NCI-H1417 treated with DMSO at 0.1 percent for 48 hours (cell line): Measurements from ENCODE around the gene GRHPR.
"Not testable (repeated sequence)": the region's sequence is repeated elsewhere in the genome, so short reads cannot be mapped to it uniquely, and the experiment has no call there.

Experiments
- DNase-seq: peaks from one replicate; lab custom pipeline; 2025; lab: John Stamatoyannopoulos, UW

The GRHPR gene

DNA sequence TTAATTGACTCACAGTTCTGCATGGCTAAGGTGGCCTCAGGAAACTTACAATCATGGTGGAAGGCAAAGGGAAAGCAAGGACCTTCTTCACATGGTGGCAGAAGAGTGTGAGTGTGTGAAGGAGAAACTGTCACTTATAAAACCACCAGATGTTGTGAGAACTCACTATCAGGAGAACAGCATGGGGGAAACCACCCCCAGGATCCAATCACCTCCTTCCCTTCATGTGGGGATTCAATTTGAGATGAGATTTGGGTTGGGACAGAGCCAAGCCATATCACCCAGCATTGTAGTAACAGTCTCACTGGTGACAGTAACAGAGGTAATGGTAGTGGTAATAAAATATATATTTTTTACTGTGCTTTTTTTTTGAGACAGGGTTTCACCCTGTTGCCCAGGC lies 24.6 kb downstream of the GRHPR start:
- no peak for DNase-seq

DNA sequence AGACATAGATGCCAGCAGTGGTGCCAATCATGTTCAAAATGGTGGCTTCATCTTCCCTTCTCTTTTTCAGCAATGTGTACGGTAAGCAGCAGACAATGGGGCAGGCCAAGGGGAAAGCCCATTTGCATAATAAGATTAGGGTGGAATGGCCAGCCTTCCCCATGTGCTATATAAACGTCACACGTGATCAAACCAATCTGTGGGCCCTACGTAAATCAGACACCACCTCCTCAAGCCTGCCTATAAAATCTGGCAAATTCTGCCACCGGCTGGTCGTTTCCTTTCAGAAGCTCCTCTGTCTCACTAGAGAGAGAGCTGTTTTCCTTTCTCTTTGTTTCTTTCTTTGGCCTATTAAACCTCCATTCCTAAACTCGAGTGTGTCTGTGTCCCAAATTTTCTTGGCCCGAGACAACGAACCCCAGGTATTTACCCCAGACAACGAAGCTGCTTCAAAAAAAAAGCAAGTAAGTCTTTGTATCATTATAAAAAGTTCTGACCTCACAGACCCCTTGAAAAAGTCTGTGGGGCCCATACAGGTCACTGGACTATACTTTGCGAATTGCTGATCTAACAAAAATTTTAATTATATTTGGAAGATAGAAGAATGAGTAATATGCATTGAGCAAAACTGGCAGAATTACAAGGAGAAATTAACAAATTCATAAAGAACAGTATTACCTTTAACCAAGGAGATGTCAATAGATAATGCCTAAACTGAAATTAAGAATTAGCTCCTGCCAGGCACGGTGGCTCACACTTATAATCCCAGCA lies 27.6 kb downstream of the GRHPR start:
- DNase-seq: no peak

DNA sequence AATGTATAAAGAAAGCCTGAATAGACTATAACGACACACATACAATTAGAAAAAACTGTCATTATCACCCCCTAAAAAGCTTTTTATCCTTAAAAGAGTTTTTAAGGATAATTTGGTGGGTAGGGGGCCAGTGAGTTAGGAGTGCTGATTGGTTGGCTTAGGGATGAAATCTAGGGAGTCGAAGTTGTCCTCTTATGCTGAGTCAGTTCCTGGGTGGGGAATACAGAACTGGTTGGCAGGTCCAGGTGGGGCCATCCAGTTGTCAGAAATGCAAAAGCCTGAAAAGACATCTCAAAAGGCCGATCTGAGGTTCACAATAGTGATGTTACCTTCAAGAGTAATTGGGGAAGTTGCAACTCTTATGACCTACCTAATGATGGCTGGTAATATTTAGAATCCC lies 29.1 kb downstream of the GRHPR start:
- no peak for DNase-seq

- DNase-seq: no peak
Measured at GRCh38 chr9:37452611-37453010, 30.1 kb downstream of the GRHPR start.

DNA sequence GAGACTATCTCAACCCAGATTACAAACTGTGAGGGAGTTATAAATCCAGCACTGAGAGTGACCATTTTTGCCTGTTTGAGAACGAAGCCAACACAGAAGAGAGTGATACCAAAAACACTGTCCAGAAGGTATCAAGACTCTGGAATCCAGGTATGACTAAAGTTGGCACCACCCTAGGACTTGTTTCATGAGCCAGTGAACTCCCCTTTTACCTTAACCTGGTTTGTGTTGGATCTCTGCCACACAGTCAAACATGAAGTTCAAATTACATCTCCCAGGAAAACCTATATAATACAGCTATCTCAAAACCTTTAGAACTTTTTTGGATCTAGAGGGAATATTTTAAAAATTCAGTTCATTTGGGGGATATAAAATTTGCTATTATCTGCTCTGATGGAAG lies 31.3 kb downstream of the GRHPR start:
- no peak for DNase-seq

- DNase-seq: no peak
Measured at GRCh38 chr9:37454238-37454637, 31.7 kb downstream of the GRHPR start.

- no peak for DNase-seq
Measured at GRCh38 chr9:37455884-37456647, 33.6 kb downstream of the GRHPR start.

- DNase-seq: no peak
Measured at GRCh38 chr9:37456817-37457216, 34.3 kb downstream of the GRHPR start.

- DNase-seq: no peak
Measured at GRCh38 chr9:37464006-37464405, 41.5 kb downstream of the GRHPR start.

DNA sequence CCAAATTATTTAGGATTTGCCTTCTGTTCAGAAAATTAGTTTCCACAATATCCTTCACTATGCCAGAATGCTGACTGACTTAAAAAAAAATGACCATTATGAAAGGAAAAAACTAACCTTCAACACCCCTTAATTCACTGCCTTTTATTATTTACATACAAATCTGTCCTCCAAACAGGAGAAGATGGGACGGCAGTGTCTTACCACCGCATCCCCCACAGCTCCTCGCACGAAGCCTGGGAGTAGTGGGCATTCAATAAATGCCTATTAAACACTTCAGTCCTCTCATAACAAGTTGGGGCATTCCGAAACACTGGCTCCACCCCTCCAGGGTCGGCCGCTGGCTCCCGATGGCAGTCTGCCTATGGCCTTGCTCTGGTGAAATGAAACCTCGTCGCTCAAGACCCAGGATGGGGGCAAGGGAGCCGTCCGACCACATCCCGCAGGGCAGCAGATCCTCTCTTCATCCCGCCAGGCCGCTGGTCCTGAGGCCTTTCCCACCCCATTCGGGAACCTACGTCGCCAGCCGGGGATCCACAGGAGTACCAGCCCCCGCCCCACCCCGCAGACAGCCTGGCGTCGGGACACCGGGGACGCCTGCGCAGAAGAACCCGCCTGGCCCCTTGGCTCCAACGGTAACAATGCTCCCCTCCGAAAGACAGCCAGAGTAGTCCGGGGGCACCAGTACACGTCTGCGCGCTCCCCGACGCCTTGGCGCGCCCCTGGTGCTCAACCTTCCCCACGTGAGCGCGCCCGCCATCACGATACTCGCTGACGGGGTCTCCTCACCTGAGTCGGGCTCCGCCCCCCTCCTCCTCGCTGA lies 42.1 kb downstream of the GRHPR start:
- DNase-seq: no peak

DNA sequence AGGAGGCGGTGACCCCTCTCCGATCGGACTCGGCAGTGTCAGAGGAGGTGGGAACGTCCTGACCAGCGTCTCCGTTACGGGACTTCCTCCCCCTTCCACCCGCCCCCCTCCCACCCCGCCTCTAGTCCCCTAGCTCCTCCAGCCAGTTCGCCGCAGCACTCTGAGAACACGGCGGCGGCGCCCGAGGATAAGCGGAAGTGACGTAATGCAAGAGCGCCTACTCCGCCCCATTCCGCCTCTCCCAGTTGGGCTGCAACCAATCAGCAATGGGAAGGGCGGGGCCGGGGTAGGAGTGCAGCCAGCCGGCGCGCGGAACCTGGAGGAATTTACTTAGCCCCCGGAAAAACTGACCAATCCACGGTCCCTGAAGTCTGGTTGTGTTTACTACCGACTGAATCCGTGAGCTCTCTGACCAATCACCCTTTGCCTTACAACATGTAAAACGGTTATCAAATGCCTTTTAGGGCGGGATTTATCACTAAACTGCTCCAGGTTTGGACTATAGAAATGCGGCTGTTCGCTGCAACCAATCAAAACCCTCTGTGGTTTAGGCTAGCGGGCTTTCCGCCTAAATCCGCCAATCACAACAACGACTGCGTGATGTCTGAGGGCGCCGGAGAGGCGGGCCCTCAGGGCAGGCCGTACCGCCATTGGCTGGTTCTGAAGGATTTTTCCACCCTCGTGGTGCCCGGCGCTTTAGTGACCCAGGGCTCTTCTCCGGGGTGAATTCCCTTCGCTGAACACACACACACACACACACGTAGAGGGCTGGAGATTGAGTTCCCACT lies 42.9 kb downstream of the GRHPR start, which contains the start of gene ZBTB5:
ZBTB5 (minus strand) TSS at position 202 of the 788 bp plus-strand sequence. CDS start 22,899 bp downstream, outside the sequence.
- peak; percentile 94 for DNase-seq

DNA sequence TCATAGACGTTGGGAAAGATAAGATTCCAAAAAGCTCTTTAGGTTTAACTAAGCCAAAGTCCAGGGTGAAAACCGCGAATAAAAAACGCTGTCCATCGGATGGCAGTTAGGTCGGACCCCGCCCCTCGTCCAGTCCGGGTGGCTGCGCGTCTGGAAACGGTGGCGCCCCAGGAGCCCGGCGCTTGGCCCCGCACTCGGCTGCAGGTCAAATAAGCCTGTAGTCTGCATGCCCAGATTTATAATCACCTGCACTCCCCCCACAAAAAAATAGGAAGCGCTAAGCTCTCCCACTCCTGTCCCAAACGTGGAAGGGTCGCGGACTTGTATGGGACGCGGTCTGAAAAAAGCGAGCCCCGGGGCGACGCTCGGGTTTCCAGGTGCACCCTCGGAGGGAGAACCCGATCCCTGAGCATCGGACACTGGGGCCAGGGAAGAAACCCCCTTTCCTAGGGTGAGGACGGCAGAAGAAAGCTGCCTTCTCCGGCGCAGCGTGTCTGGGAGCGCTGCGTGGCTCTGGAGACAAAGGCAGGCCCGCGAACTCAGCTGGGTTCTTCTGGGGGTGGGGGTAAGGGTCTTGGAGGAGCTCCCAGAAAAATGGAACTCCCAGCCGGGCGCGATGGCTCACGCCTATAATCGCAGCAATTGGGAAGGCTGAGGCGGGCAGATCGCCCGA lies 43.7 kb downstream of the GRHPR start:
- DNase-seq: no peak

GRCh38 chr9:37467530-37467929 lies 45.0 kb downstream of the GRHPR start:
- DNase-seq: not testable (repeated sequence)

- no peak for DNase-seq
Measured at GRCh38 chr9:37468620-37469019, 46.1 kb downstream of the GRHPR start.

GRCh38 chr9:37471942-37472684 lies 49.6 kb downstream of the GRHPR start:
- no peak for DNase-seq

DNA sequence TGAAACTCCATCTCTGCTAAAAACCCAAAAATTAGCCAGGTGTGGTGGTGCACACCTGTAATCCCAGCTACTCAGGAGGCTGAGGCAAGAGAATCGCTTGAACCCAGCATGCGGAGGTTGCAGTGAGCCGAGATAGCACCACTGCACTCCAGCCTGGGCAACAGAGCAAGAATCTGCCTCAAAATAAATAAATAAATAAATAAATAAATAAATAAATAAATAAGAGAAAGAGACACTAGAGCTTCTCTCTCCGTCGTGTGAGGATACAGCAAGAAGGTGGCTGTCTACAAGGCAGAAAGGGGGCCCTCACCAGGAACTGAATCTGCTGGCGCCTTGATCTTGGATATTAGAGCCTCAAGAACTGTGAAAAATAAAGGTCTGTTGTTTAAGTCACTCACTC lies 51.5 kb downstream of the GRHPR start:
- not testable (repeated sequence) for DNase-seq

DNA sequence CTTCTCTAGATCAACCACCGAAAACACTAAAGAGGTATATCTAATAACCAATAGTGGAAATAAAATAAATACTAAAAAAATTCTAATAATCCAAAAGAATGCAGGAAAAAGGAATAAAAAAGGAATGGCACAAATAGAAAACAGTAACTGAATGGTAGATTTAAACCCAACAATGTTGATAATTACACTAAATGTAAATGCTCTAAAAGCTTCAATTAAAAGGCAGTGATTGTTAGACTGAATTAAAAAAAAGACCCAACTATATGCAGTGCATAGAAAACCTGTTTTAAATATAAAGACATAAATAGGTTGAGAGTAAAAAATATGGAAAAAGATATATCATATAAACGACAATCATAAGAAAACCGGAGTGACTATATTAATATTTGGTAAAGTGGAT lies 51.9 kb downstream of the GRHPR start:
- no peak for DNase-seq

GRCh38 chr9:37476930-37477329 lies 54.4 kb downstream of the GRHPR start:
- no peak for DNase-seq

DNA sequence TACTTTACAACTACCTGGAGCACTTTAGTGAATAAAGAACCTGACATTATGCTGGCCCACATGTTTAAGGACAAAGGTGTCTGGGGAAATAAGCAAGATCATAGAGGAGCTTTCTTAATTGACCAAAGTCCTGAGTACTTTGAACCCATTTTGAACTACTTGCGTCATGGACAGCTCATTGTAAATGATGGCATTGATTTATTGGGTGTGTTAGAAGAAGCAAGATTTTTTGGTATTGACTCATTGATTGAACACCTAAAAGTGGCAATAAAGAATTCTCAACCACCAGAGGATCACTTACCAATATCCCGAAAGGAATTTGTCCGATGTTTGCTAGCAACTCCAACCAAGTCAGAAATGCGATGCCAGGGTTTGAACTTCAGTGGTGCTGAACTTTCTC lies 54.9 kb downstream of the GRHPR start:
- DNase-seq: not testable (repeated sequence)

DNA sequence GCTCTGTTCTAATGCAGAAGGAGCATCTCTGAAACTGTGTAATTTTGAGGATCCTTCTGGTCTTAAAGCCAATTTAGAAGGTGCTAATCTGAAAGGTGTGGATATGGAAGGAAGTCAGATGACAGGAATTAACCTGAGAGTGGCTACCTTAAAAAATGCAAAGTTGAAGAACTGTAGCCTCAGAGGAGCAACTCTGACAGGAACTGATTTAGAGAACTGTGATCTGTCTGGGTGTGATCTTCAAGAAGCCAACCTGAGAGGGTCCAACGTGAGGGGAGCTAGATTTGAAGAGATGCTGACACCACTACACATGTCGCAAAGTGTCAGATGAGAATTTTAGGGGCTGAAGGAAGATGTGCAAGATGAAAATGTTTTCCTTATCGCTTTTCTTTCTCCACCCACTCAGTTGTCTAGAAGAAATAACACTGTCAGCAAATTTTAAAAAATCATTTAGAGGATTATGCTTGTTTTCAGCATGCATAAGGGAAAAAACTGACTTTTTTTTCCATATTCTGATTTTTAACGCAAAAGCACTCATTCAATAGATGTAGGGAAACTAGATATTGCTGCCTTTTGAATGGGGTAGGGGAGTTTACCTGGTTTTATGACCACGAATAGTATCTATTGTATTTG lies 55.6 kb downstream of the GRHPR start:
- DNase-seq: not testable (repeated sequence)
